Kidney (tissue), 14 donors: ENCODE data around the gene SLC18A3. TPM values are rescaled to one million over a fixed set of nuclear protein-coding genes. Genes with fewer than 3 reads are reported as not detected.

Experiments
- DNase-seq, 5 donors: peaks; one replicate each; pipeline ENCODE4 v3.0.0-alpha.2; 2013 to 2020
- FAIRE-seq: peaks from 2 replicates; lab custom pipeline; 2012; peaks lifted over from hg19 to GRCh38; lab: Jason Lieb, UNC
- H3K27ac ChIP-seq, 2 donors: one replicate each; pipeline ENCODE4 v1.7.0; 2013; ENCODE audit warnings: low read depth in 2 of 2, low read length in 2 of 2, inconsistent platforms in 1 of 2
- H3K27me3 ChIP-seq: one replicate; pipeline ENCODE4 v1.7.1; 2013; ENCODE audit warnings: low read length, inconsistent platforms; ENCODE audit not compliant: control insufficient read depth, insufficient read depth
- H3K36me3 ChIP-seq, 3 donors: one replicate each; pipeline versions ENCODE4 v1.7.0 to v1.7.1; 2013; ENCODE audit warnings: low read length in 3 of 3, control low read depth in 1 of 3, inconsistent platforms in 1 of 3; ENCODE audit not compliant: insufficient read depth in 3 of 3, control insufficient read depth in 2 of 3
- H3K4me1 ChIP-seq, 3 donors: one replicate each; pipeline versions ENCODE4 v1.7.0 to v1.7.1; 2013; ENCODE audit warnings: low read length in 3 of 3, inconsistent platforms in 1 of 3, low read depth in 1 of 3; ENCODE audit not compliant: control insufficient read depth in 2 of 3, insufficient read depth in 2 of 3
- H3K4me3 ChIP-seq, 3 donors: one replicate each; pipeline versions ENCODE4 v1.7.0 to v1.8.1; 2013; ENCODE audit warnings: low read length in 3 of 3, control low read depth in 1 of 3, inconsistent platforms in 1 of 3
- H3K9ac ChIP-seq, 3 donors: one replicate each; pipeline versions ENCODE4 v1.7.0 to v1.7.1; 2013; ENCODE audit warnings: low read length in 3 of 3, control low read depth in 1 of 3, inconsistent platforms in 1 of 3
- H3K9me3 ChIP-seq, 3 donors: one replicate each; pipeline versions ENCODE4 v1.7.0 to v1.7.1; 2013; ENCODE audit warnings: low read length in 3 of 3, control low read depth in 1 of 3, inconsistent platforms in 1 of 3; ENCODE audit not compliant: control insufficient read depth in 2 of 3, insufficient read depth in 1 of 3
- CTCF ChIP-seq: IDR thresholded peaks from 3 replicates; pipeline ENCODE4 v1.5.1; 2012; ENCODE audit warnings: mild to moderate bottlenecking, moderate library complexity, borderline replicate concordance; ENCODE audit not compliant: insufficient read depth; ENCODE audit errors: extremely low read depth
- intact Hi-C: fragments of 100-400 bp; cut with DNase I; formaldehyde crosslinking; loops from one replicate; pipeline ENCODE4 v1.11.1; 2022
- polyA plus RNA-seq: library from polyadenylated mRNA; stranded (reverse); fragments of 350-450 nt; fragmentation: Illumina TruSeq; extraction: RNeasy Lipid Tissue Mini Kit (QIAGEN cat#74804); gene quantifications from one replicate; pipeline ENCODE4 v1.2.3, GENCODE V29; 2014; ENCODE audit warnings: low read depth, low replicate concordance; ENCODE audit not compliant: insufficient read depth
- total RNA-seq: library from RNA; stranded (reverse); fragmentation: NEBNext Ultra II Directional; extraction: Animal tissue kit (Norgen Biotek cat#: 25700); gene quantifications from one replicate; pipeline ENCODE4 v1.2.1, GENCODE V29; 2021
- donor health status: control.
- donor health status: control.
- donor health status: control.
- donor health status: control.
- donor health status: control.
- donor health status: DM: yes; HTN: yes; CAD: no.
- donor health status: Normal renal cell carcinoma (clear cell type).

The SLC18A3 gene
- total and polyA plus RNA-seq, 2 donors from 2014 or later: not detected

- Histone ChIP-seq H3K4me1 (no peaks in the 10 kb centered on the region), H3K27me3 (no peaks in the 10 kb centered on the region), H3K4me3 (no peak overlapping the region), H3K9me3 (no peaks in the 10 kb centered on the region), H3K9ac (no peak overlapping the region), H3K27ac (no peak overlapping the region), H3K36me3 (no peaks in the 10 kb centered on the region)
- no peak for TF ChIP-seq CTCF
- intact Hi-C loops: no loop called here
- peak in 1 of 5 donors; percentile 11 for DNase-seq
- FAIRE-seq: no peak
These were observed 38.1 kb downstream of the SLC18A3 start for GRCh38 chr10:49647985-49648795.

GRCh38 chr10:49649294-49649693 is 39.2 kb downstream of the SLC18A3 start:
- DNase-seq (no peak), FAIRE-seq (no peak)
- Histone ChIP-seq H3K9me3 (no peaks in the 10 kb centered on the region), H3K27me3 (no peaks in the 10 kb centered on the region), H3K9ac (no peak overlapping the region), H3K4me1 (no peaks in the 10 kb centered on the region), H3K27ac (no peak overlapping the region), H3K36me3 (no peaks in the 10 kb centered on the region), H3K4me3 (no peak overlapping the region)
- intact Hi-C loops: no loop called here
- TF ChIP-seq CTCF: no peak

GRCh38 chr10:49649936-49650723 is 40.0 kb downstream of the SLC18A3 start:
- Histone ChIP-seq H3K36me3 (no peaks in the 10 kb centered on the region), H3K27ac (no peak overlapping the region), H3K9ac (no peak overlapping the region), H3K4me1 (no peaks in the 10 kb centered on the region), H3K4me3 (no peak overlapping the region), H3K27me3 (no peaks in the 10 kb centered on the region), H3K9me3 (no peaks in the 10 kb centered on the region)
- FAIRE-seq: no peak
- DNase-seq: peak in 1 of 5 donors; percentile 13
- intact Hi-C loops: no loop called here
- no peak for TF ChIP-seq CTCF
